Breast epithelium (tissue), 3 donors: ENCODE results near the gene YWHAH.

ENCODE experiments used
- CTCF ChIP-seq, 3 donors: fragments of 450-650 bp; IDR thresholded peaks; one replicate each; pipeline ENCODE4 v1.5.1; 2016 to 2017; ENCODE audit warnings: antibody characterized with exemption in 3 of 3, mild to moderate bottlenecking in 3 of 3, moderate library complexity in 3 of 3
- POLR2A ChIP-seq: fragments of 450-650 bp; IDR thresholded peaks from one replicate; pipeline ENCODE4 v1.6.1; 2016; ENCODE audit warnings: antibody characterized with exemption, mild to moderate bottlenecking, moderate library complexity
- POLR2AphosphoS5 ChIP-seq, 3 donors: sonication (generic); formaldehyde crosslinking; IDR thresholded peaks; one replicate each; pipeline ENCODE4 v1.6.1; 2017; ENCODE audit warnings: antibody characterized with exemption in 3 of 3

- TF ChIP-seq CTCF (IDR thresholded peaks at IDR 0.05) (no peak), POLR2A (no peak), POLR2AphosphoS5 (IDR thresholded peaks at IDR 0.05) (no peak)
Observed at GRCh38 chr22:31968022-31968421, 23.7 kb downstream of the YWHAH start.
